ENCODE measurements around the gene DHX30.

The DHX30 gene

DNA sequence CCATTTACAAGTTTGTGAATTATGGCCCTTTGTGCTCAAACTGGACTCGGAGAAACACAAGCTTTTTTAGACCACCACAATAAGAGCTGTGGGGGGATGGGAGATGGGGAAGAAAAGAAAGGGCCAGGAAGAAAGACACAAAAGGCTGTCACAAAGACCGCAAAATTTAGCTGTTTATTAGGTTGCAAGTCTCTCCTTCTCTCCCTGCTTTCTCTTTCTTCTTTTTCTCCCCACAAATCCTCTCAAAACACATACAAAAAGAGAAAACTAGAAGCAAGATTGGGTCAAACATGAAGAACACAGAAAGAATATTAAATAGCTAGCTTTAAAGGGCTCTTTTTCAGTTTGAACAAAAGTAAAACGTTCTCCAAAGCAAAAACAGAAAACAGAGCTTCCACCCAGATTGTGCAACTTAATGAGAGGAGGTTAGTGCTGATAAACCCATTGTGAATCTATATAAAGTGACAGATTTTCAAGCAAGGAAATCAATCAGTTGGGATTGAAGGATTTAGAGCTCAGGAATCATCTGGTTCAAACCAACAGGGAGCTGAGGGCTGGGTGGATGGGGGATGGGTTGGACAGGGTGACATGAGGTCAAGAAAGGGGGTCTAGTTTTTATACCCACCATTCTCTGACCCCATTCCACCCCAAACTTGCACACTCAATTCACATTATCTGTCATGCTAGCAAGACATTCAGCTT, 87.3 kb downstream of the DHX30 start:
- DNase-seq = no peak

DNA sequence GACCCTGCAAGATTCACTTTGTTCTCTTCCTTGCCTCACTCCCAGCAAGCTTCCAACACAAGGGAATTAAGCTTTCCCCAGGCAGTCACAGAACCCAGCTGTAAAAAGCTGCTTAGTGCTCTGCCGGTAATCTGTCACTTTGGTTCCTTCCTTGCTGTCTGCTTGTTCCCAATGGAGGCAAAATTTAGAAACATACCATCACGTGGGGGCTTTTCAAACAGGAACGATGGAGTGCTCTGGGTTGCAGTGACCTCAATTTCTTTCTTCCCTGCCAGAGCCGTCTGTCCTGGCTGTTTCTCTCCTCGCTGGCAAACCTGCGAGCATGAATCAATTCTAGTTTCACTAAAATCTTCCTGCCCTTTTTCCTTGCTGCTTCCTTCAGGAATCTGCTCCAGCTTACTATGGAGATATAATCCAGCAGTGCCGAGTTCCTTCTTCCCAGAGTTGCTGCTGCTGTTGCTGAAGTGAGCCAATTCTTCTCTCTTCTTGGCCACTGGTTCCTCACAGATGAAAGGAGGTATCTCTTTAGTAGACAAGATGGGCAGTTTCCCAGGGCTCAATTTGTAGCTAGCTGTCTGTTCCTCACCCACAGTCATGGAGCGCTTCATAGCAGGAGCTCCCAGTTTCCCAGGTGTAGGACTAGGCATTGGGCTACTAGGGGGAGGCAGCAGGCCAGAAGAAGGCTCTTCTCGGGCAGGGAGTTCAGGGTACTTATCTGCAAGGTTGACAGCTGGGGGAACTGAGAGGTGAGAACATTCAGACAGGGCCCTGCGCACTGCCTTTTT, 88.1 kb downstream of the DHX30 start:
- no peak for DNase-seq

DNA sequence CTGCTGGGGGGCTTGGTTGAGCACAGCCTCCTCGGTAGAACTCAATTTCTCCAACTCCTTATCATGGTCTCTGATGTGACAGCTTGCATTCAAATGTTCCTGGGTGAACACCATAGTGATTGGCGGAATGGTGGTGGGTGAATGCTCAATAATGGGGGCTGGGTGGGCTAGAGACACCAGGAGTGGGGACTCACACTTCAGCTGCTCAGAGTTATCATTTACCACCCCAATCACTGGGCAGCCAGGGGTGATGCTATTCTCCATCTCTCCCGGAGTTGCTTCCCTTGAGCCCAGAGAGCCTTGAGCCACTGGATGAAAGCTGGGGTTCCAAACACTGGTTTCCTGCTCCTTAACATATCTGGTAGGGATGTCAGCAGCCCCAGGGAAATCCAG, 88.7 kb downstream of the DHX30 start:
- DNase-seq = no peak

DNA sequence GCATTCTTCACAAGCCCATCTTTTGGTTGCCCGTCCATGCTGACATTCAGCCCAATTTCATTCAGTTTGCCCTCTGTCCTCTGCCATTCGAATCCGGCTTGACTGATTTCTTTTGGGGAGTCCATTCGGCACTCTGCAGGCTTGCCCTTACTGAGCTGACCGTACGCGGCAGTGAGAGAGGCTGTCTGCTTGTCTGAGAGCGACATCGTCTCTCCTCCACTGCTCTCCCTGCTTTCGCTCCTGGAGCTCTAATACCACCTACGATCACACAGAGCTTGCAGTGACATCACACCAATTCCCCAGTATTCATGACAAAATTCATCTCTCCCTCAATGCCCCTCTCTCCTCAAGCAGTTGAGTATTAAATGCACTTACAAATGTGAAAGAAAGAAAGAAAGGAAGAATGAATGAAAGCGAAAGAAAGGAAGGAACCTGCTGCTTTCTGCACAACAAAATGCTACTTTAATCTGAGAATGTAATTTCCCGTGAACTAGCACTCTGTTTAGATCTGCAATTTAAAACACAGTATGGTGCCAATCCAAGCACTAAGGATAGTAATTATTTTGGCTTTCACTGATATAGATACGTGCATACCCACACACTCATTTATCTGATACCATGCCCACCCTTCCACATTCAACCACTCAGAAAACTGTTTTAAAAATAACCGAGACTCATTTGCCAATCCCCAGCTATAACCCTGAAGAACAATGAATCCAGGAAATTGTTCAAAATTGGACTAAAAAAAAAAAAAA, 89.5 kb downstream of the DHX30 start:
- no peak for DNase-seq

GRCh38 chr3:47895241-47895640, 92.3 kb downstream of the DHX30 start:
- DNase-seq = no peak

DNA sequence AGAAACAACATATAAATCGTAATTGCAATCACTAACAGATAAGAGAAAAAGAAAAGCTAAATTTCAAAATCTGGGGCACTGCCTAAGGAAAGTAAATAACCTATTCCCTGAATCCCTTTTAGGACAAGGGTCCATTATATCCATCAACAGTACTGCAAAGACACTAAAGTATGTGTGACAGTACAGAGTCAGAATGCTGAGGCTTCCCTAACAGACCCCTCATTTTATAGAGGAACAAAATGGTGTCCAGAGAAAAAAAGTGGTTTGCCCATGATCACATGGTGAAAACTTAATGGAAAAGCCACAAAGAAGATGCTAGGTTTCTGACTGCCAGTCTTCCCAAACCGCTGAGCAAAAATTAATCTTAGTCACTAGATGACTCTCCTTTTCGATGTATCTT, 93.8 kb downstream of the DHX30 start:
- no peak for DNase-seq

GRCh38 chr3:47897954-47898353, 95.0 kb downstream of the DHX30 start:
- no peak for DNase-seq

DNA sequence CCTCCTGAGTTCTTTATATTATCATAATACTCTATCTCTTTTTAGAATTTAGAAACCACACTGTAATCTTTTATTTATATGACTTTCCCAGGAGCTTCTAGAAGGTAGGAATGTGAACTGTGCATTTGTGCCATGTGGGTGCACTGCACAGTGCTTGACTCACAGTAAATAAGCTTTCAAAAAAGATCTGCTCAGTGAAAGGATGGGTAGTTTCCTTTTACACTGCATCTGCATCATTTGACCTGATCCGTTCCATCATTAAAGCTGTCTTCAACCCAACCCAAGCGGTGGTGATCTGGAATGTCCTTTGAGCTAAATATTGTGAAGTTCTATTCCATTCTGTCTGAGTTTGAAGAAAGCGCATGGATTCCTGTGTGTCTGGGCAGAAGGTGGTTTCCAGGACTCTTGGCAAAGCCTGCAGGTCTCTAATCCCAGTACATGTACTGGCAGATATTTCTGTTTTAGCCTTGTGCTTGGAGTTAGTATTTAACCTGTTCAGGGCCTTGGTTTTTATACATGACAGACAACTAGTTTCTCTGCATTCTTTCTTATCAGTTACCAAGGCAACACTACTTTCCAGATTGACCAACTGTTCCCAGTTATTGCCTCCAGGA, 96.7 kb downstream of the DHX30 start:
- DNase-seq = no peak
